ENCODE data around the gene CYTH1. TPM values are rescaled to one million over a fixed set of nuclear protein-coding genes. Genes with fewer than 3 reads are reported as not detected.

CYTH1 gene
- total RNA-seq, 2 experiments from 2014 or later, result 521 to 525 TPM

- no peak overlapping the region for H3K27ac ChIP-seq (ENCODE audit: low read depth in 1 of 2, low read length in 2 of 2)
- TF ChIP-seq, protein P1, sequence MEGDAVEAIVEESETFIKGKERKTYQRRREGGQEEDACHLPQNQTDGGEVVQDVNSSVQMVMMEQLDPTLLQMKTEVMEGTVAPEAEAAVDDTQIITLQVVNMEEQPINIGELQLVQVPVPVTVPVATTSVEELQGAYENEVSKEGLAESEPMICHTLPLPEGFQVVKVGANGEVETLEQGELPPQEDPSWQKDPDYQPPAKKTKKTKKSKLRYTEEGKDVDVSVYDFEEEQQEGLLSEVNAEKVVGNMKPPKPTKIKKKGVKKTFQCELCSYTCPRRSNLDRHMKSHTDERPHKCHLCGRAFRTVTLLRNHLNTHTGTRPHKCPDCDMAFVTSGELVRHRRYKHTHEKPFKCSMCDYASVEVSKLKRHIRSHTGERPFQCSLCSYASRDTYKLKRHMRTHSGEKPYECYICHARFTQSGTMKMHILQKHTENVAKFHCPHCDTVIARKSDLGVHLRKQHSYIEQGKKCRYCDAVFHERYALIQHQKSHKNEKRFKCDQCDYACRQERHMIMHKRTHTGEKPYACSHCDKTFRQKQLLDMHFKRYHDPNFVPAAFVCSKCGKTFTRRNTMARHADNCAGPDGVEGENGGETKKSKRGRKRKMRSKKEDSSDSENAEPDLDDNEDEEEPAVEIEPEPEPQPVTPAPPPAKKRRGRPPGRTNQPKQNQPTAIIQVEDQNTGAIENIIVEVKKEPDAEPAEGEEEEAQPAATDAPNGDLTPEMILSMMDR (IDR thresholded peaks at IDR 0.05), result no peak
- H3K9me3 ChIP-seq (ENCODE audit: control insufficient read depth in 1 of 2, insufficient read depth in 1 of 2, low read length in 2 of 2), result no peaks in the 10 kb centered on the region
- H3K27me3 ChIP-seq (ENCODE audit: control insufficient read depth in 1 of 2, insufficient read depth in 2 of 2, low read length in 2 of 2), result no peaks in the 10 kb centered on the region
- H3K4me1 ChIP-seq (ENCODE audit: insufficient read depth, low read length), result peaks cover under 1% of the 10 kb centered on the region
- ATAC-seq (ENCODE audit: poor library complexity), result no peak
- H3K4me3 Mint-ChIP-seq, result no peak overlapping the region
- no peaks in the 10 kb centered on the region for H3K27me3 Mint-ChIP-seq
- intact Hi-C loops (cut with DNase I, micrococcal nuclease), result no loop called here
- DNase-seq, result no peak
- ChIA-PET POLR2A (no interaction called here), CTCF (no interaction called here)
- no peaks in the 10 kb centered on the region for H3K36me3 Mint-ChIP-seq (ENCODE audit: low read depth)
- H3K4me1 Mint-ChIP-seq (ENCODE audit: low read depth), result no peaks in the 10 kb centered on the region
- H3K4me3 ChIP-seq (ENCODE audit: low read length), result no peak overlapping the region
- H3K36me3 ChIP-seq (ENCODE audit: insufficient read depth, low read length), result no peaks in the 10 kb centered on the region
- no peak overlapping the region for H3K27ac Mint-ChIP-seq
- H3K9me3 Mint-ChIP-seq, result no peaks in the 10 kb centered on the region
Observed at GRCh38 chr17:78624324-78625151, 157.5 kb downstream of the CYTH1 start.

Other genes starting within 250 kb of the CYTH1 start
- gene DNAH17, start 204.9 kb downstream of the CYTH1 start, total RNA-seq, result under 1 TPM in 1 of 2 experiments, not detected in 1; 0.14 TPM
- gene USP36, start 58.5 kb upstream of the CYTH1 start, total RNA-seq, result 100 to 1,000 TPM; 489 to 494 TPM
- gene CEP295NL, start 120.9 kb upstream of the CYTH1 start, total RNA-seq, result 1 to 10 TPM; 2.6 to 2.7 TPM
- 1 to 10 TPM; 6.2 to 7.0 TPM for gene TIMP2, start 143.1 kb upstream of the CYTH1 start, total RNA-seq
- gene LGALS3BP, start 197.7 kb upstream of the CYTH1 start, total RNA-seq, result 10 to 100 TPM; 38.8 to 41.0 TPM
- 10 to 100 TPM; 28.3 to 30.0 TPM for gene CANT1, start 227.5 kb upstream of the CYTH1 start, total RNA-seq
- gene C1QTNF1, start 241.9 kb upstream of the CYTH1 start, total RNA-seq, result not detected

All from CD4-positive, alpha-beta T cell (primary cell).